Upper lobe of left lung (tissue), 6 donors: ENCODE data around the gene LZTR1. TPM values are rescaled to one million over a fixed set of nuclear protein-coding genes. Genes with fewer than 3 reads are reported as not detected.

Experiments used
- ATAC-seq, 2 donors: fragments of 200-7000 bp; cut with Tn5 transposase; one replicate each; pipeline ENCODE4 v1.9.1; 2022; ENCODE audit warnings: mild to moderate bottlenecking in 2 of 2, moderate library complexity in 2 of 2; ENCODE audit not compliant: low FRiP score in 2 of 2
- DNase-seq, 2 donors: peaks; one replicate each; pipeline ENCODE4 v3.0.0-alpha.2; 2019 to 2020
- H3K27ac ChIP-seq, 4 donors: fragments of 200-600 bp; sonication (generic); one replicate each; pipeline ENCODE4 v1.5.1; 2016 to 2019
- H3K27me3 ChIP-seq, 4 donors: fragments of 200-600 bp; sonication (generic); one replicate each; pipeline ENCODE4 v1.5.1; 2017 to 2019
- H3K36me3 ChIP-seq, 4 donors: fragments of 200-600 bp; sonication (generic); one replicate each; pipeline ENCODE4 v1.5.1; 2016 to 2019
- H3K4me1 ChIP-seq, 4 donors: fragments of 200-600 bp; sonication (generic); one replicate each; pipeline ENCODE4 v1.5.1; 2018 to 2019
- H3K4me3 ChIP-seq, 4 donors: fragments of 200-600 bp; sonication (generic); one replicate each; pipeline ENCODE4 v1.5.1; 2017 to 2019; ENCODE audit warnings: mild to moderate bottlenecking in 2 of 4, moderate library complexity in 1 of 4
- H3K9me3 ChIP-seq, 4 donors: fragments of 200-600 bp; sonication (generic); one replicate each; pipeline ENCODE4 v1.5.1; 2018 to 2019
- CTCF ChIP-seq, 6 experiments: fragments of 450-650 bp in 4 of 6; fragments of 200-600 bp in 2 of 6; sonication (generic) in 2 of 6; IDR thresholded peaks; one replicate each; pipeline ENCODE4 v1.5.1; 2016 to 2019; ENCODE audit warnings: antibody characterized with exemption in 6 of 6
- EP300 ChIP-seq, 4 donors: sonication (generic); formaldehyde crosslinking; IDR thresholded peaks; one replicate each; pipeline ENCODE4 v1.5.1; 2017; ENCODE audit warnings: antibody characterized with exemption in 4 of 4, control low read depth in 2 of 4
- POLR2A ChIP-seq, 4 donors: fragments of 450-650 bp; IDR thresholded peaks; one replicate each; pipeline ENCODE4 v1.5.1; 2016 to 2017; ENCODE audit warnings: antibody characterized with exemption in 4 of 4, mild to moderate bottlenecking in 2 of 4
- POLR2AphosphoS5 ChIP-seq, 2 donors: sonication (generic); formaldehyde crosslinking; IDR thresholded peaks; one replicate each; pipeline ENCODE4 v1.5.1; 2017; ENCODE audit warnings: antibody characterized with exemption in 2 of 2
- WGBS, 2 donors: methylation state at CpG; one replicate each; pipeline ENCODE4 v1.1.5; 2017 to 2018; 5-methylcytosine and 5-hydroxymethylcytosine counted together
- total RNA-seq, 6 donors: library from RNA; depleted of rRNA in 4 of 6; stranded (reverse); fragments of >200 nt in 4 of 6; gene quantifications; one replicate each; pipeline versions ENCODE4 v1.1.0 to v1.2.1, GENCODE V29; 2016 to 2021
- donor health status: DM: no; HTN: no; CAD: no; lungs with moderate emphysema.
- donor health status: DM: no; HTN: yes; CAD: no; lungs with severe emphysema.

Gene LZTR1
- total RNA-seq, 6 donors from 2014 or later = 33.7 to 114 (median 63.2) TPM

- ATAC-seq (no peak), DNase-seq (peak in 1 of 2 donors; percentile 64)
- H3K36me3 ChIP-seq = peaks cover 4 to 94% (median 70%) of the 10 kb centered on the region in 4 donors
- peaks cover 0 to 6% (median 3%) of the 10 kb centered on the region in 4 donors for H3K4me1 ChIP-seq
- 94% methylated on average over 10 of the region's 10 CpGs for whole genome bisulfite sequencing, 2 donors
- H3K27ac ChIP-seq = no peak overlapping the region
- no peaks in the 10 kb centered on the region for H3K9me3 ChIP-seq
- H3K27me3 ChIP-seq = no peaks in the 10 kb centered on the region
- no peak for TF ChIP-seq EP300 (IDR thresholded peaks at IDR 0.05)
- TF ChIP-seq POLR2A (IDR thresholded peaks at IDR 0.05) = no peak
- TF ChIP-seq POLR2AphosphoS5 (IDR thresholded peaks at IDR 0.05) = no peak
- H3K4me3 ChIP-seq = no peak overlapping the region
Measured at GRCh38 chr22:20994902-20995241, 12.8 kb downstream of the LZTR1 start.

- DNase-seq = peak in 1 of 2 donors; percentile 61
- no peak for TF ChIP-seq EP300 (IDR thresholded peaks at IDR 0.05)
- TF ChIP-seq POLR2AphosphoS5 (IDR thresholded peaks at IDR 0.05) = no peak
- TF ChIP-seq CTCF (IDR thresholded peaks at IDR 0.05) = no peak
- TF ChIP-seq POLR2A (IDR thresholded peaks at IDR 0.05) = no peak
- no peaks in the 10 kb centered on the region for H3K9me3 ChIP-seq
- H3K4me3 ChIP-seq = no peak overlapping the region
- peaks cover 5 to 12% (median 9%) of the 10 kb centered on the region in 4 donors for H3K4me1 ChIP-seq
- ATAC-seq = no peak
- H3K27ac ChIP-seq = no peak overlapping the region
- peaks cover 4 to 94% (median 75%) of the 10 kb centered on the region in 4 donors for H3K36me3 ChIP-seq
- 95 to 97% methylated on average over 14 to 22 of the region's 23 CpGs for WGBS, 2 donors
- no peaks in the 10 kb centered on the region for H3K27me3 ChIP-seq
Measured at GRCh38 chr22:20995329-20996030, 13.4 kb downstream of the LZTR1 start.

- 93% methylated on average over 3 to 10 of the region's 10 CpGs for WGBS, 2 donors
- Histone ChIP-seq H3K36me3 (peaks cover 4 to 90% (median 70%) of the 10 kb centered on the region in 4 donors), H3K4me1 (peaks cover 11 to 18% (median 14%) of the 10 kb centered on the region in 4 donors), H3K9me3 (no peaks in the 10 kb centered on the region), H3K4me3 (no peak overlapping the region), H3K27me3 (no peaks in the 10 kb centered on the region), H3K27ac (no peak overlapping the region)
- DNase-seq (peak in 1 of 2 donors; percentile 64), ATAC-seq (no peak)
- no peak for TF ChIP-seq CTCF (IDR thresholded peaks at IDR 0.05)
- no peak for TF ChIP-seq EP300 (IDR thresholded peaks at IDR 0.05)
- no peak for TF ChIP-seq POLR2A (IDR thresholded peaks at IDR 0.05)
- no peak for TF ChIP-seq POLR2AphosphoS5 (IDR thresholded peaks at IDR 0.05)
Measured at GRCh38 chr22:20996031-20996410, 13.9 kb downstream of the LZTR1 start.

- Histone ChIP-seq H3K4me1 (peaks cover 13 to 22% (median 17%) of the 10 kb centered on the region in 4 donors), H3K27me3 (no peaks in the 10 kb centered on the region), H3K36me3 (peaks cover 4 to 82% (median 63%) of the 10 kb centered on the region in 4 donors), H3K27ac (no peak overlapping the region), H3K9me3 (no peaks in the 10 kb centered on the region), H3K4me3 (no peak overlapping the region)
- TF ChIP-seq POLR2AphosphoS5 (IDR thresholded peaks at IDR 0.05) (no peak), CTCF (IDR thresholded peaks at IDR 0.05) (no peak), EP300 (IDR thresholded peaks at IDR 0.05) (no peak), POLR2A (IDR thresholded peaks at IDR 0.05) (no peak)
- peak in 1 of 2 donors; percentile 68 for DNase-seq
- 92 to 94% methylated on average over 20 to 25 of the region's 27 CpGs for WGBS, 2 donors
- no peak for ATAC-seq
Measured at GRCh38 chr22:20996598-20997535, 14.8 kb downstream of the LZTR1 start.
